ENCODE results near the gene CLTC.
A peak's percentile ranks its signal among the peaks of the same experiment; 100 is the strongest.

CLTC gene

DNA sequence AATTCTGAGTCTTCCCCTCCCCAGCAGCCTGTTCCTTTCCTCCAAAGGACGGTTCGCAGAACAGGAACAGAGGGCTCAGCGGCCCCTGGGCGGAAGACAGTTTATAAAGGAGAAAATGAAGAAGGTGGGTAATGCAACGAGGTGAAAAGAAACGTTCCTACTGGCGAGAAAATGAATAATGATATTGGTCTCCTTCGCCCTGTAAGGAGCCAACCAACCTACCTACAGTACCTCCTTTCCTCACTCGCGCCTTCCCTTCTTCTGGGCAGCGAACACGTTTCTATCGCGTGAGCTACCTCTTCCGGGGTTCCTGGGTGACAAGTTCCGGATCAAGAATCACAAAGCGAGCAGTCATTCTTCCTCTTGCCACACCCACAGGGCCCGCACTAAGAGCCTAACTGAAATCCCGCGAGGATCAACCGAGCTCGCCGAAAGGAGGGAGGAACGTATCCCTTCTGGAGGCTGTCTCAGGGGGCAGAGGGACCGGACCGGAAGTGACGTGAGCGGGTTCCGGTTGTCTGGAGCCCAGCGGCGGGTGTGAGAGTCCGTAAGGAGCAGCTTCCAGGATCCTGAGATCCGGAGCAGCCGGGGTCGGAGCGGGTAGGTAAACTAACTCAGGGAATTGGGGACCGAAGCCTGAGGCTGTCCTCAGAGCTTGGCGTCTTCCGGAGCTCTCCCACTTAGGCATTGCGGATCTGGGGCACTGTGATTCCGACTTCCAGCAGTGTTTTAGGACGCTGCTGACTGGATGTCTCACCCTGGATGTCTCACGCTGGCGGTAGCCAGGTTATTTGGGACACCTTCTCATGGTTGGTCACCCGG is 87.7 kb downstream of the CLTC start, which contains the start of the genes PTRH2 and VMP1:
PTRH2 (minus strand) TSS at position 282 of the 822 bp plus-strand sequence. CDS start 9,452 bp downstream, outside the sequence.
VMP1 (plus strand) TSS at position 506 of the 822 bp plus-strand sequence. CDS start 23,793 bp downstream, outside the sequence.
- TF ChIP-seq CTCF (IDR thresholded peaks at IDR 0.05; ENCODE audit: control extremely low read depth, extremely low read depth, low read depth, missing control alignments), result no peak
- ChIA-PET POLR2A (interaction anchor here (0.5 to 1.1 kb wide), 6 partner anchors 88 to 662 kb away, joined by 3 to 9 read pairs (median 5); partner anchors contain the start of genes CLTC and SMG8), CTCF (interaction anchor here (1.2 to 2.5 kb wide), 7 partner anchors 15 to 207 kb away, joined by 3 to 11 read pairs (median 5); no protein-coding TSS in a partner anchor)
- peak; percentile 97 for DNase-seq (ENCODE audit: extremely low spot score)

GRCh38 chr17:59707971-59708430 is 88.3 kb downstream of the CLTC start:
- no peak for TF ChIP-seq CTCF (IDR thresholded peaks at IDR 0.05; ENCODE audit: control extremely low read depth, extremely low read depth, low read depth, missing control alignments)
- DNase-seq (ENCODE audit: extremely low spot score), result peak; percentile 16
- POLR2A ChIA-PET, result interaction anchor here (1.1 kb wide), 1 partner anchor 89 kb away, joined by 9 read pairs; the partner anchor contains the start of gene CLTC
- CTCF ChIA-PET, result interaction anchor here (1.2 to 2.5 kb wide), 8 partner anchors 14 to 206 kb away, joined by 3 to 11 read pairs (median 4); no protein-coding TSS in a partner anchor

DNA sequence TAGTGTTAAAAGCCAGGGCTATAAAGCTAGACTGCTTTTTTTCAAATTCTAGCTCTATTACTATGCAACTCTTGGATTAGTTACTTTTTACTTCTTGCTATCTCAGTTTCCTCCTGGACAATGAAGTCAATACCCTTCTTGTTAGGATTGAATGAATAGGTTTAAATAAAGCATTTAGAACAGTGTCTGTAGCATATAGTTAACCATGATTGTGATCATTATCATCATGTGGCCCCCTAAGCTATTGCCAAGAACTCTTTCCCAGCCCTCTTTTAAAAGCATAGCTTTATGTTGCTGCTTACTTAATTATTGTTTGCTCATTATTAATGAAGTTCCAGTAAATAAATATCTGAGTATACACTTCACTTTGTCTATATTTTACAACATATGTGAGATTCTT is 92.2 kb downstream of the CLTC start:
- DNase-seq (ENCODE audit: extremely low spot score), result no peak
- CTCF ChIA-PET, result interaction anchor here (1.0 to 1.2 kb wide), 3 partner anchors 11 to 136 kb away, joined by 3 to 5 read pairs (median 4); no protein-coding TSS in a partner anchor
- POLR2A ChIA-PET, result no interaction called here
- TF ChIP-seq CTCF (IDR thresholded peaks at IDR 0.05; ENCODE audit: control extremely low read depth, extremely low read depth, low read depth, missing control alignments), result no peak

DNA sequence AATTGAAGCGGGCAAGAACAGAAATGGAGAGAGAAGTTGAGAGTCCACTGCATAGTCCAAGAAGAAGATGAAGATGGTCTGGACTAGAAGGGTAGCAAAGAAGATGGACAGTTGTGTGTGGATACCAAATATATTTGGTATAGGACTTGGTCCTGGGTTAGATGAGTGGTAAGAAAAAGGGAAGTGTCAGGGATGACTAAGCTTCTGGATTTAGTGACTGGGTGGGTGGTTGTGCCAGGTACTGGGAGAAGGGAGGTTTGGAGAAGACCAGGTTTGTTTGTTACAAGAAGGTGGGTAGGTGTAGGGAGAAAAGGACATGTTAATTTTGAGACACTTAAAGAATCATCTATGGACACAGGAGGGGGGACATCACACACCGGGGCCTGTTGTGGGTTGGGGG is 93.2 kb downstream of the CLTC start:
- ChIA-PET POLR2A (no interaction called here), CTCF (no interaction called here)
- no peak for DNase-seq (ENCODE audit: extremely low spot score)
- no peak for TF ChIP-seq CTCF (IDR thresholded peaks at IDR 0.05; ENCODE audit: control extremely low read depth, extremely low read depth, low read depth, missing control alignments)

GRCh38 chr17:59714255-59714654 is 94.6 kb downstream of the CLTC start:
- no peak for TF ChIP-seq CTCF (IDR thresholded peaks at IDR 0.05; ENCODE audit: control extremely low read depth, extremely low read depth, low read depth, missing control alignments)
- ChIA-PET POLR2A (interaction anchor here (0.6 kb wide), 1 partner anchor 1056 kb away, joined by 3 read pairs; no protein-coding TSS in a partner anchor), CTCF (no interaction called here)
- no peak for DNase-seq (ENCODE audit: extremely low spot score)

- POLR2A ChIA-PET, result interaction anchor here (0.6 kb wide), 1 partner anchor 11 kb away, joined by 3 read pairs; no protein-coding TSS in a partner anchor
- no peak for DNase-seq (ENCODE audit: extremely low spot score)
- no peak for TF ChIP-seq CTCF (IDR thresholded peaks at IDR 0.05; ENCODE audit: control extremely low read depth, extremely low read depth, low read depth, missing control alignments)
- CTCF ChIA-PET, result no interaction called here
Measured at GRCh38 chr17:59716427-59716826, 96.7 kb downstream of the CLTC start.

Data from GM10248 (cell line).